Stimulated activated CD4-positive, alpha-beta T cell treated with anti-CD3 and anti-CD28 coated beads, Interleukin-12 subunit alpha, Interleukin-12 subunit beta, amount 100 ng/mL, for 24 hours (primary cell): ENCODE data around the gene EXOC3L4.
"Not testable (repeated sequence)": the region's sequence is repeated elsewhere in the genome, so short reads cannot be mapped to it uniquely, and the experiment has no call there.

Source experiments
- DNase-seq, 2 experiments: peaks; one replicate each; pipeline ENCODE4 v3.0.0-alpha.2; 2020; ENCODE audit warnings: low read depth in 2 of 2

Gene EXOC3L4

DNA sequence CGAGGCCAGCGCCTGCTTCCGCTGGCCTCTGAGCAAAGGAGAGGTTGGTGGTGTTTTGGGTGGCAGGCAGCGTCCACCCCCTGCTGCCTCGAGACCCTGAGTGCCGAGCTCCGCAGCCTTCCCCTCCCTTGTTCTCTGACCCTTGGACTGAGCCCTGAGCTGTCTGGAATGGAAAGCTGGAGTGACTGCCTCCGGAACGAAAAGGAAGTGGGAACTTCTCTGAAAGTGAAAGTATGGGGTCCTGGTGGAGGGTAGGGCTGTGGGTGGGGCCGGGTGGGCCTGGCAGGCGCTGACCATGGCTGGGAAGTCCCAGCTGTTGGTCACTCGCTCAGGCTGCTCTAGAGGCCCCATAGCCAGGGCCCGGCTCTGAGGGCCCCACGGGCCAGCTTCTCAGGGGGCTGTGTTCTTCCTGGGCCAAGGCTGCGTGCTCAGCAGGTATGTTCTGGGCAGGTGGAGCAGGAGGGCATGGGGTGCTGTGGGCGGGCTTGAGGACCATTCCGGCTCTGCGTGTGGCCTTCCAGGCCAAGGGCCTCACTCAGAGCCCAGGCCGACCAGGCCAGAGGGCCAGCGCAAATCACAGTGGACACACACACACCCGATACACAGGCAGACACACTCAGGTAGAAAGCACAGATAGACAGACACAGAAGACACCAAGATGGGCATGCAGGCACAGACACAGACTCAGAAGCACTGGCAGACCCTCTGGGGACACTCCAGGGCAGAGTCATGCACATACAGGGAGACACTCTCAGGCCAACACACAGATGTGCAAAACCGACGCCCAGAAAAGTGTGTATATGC is at the start of gene EXOC3L4:
Gene EXOC3L4, plus strand, starts transcription at position 320 of the 804 bp plus-strand sequence. CDS start 5,495 bp downstream, outside the sequence.
- no peak for DNase-seq

DNA sequence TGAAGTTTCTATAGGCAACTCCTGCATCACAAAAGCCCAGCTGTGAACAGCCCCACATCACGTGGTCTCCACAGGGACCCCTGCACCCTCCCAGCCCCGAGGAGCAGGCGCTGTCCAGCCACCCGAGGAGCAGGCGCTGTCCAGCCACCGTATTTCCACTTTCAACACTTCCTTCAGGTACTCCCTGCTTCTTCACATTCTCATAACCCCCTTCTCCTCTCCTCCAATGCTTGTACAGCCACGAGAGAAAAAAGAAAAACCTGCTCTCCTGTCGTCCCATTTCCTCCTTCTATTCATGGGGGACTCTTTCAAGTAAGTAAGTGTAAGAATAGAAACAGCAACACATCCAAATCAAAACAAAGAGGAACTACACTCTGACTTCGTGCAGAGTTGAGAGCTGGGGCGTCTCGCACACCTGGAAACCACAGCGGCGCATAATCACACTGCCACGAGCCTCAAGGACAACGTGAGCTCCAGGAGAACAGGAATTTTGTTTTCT is 49.1 kb upstream of the EXOC3L4 start:
- DNase-seq = no peak

- DNase-seq = not testable (repeated sequence)
These were observed 47.1 kb upstream of the EXOC3L4 start for GRCh38 chr14:103047453-103047852.

- DNase-seq = no peak
These were observed 43.6 kb upstream of the EXOC3L4 start for GRCh38 chr14:103050935-103051334.

- no peak for DNase-seq
These were observed 42.1 kb upstream of the EXOC3L4 start for GRCh38 chr14:103052407-103052806.

- DNase-seq = no peak
These were observed 38.8 kb upstream of the EXOC3L4 start for GRCh38 chr14:103055695-103056094.

DNA sequence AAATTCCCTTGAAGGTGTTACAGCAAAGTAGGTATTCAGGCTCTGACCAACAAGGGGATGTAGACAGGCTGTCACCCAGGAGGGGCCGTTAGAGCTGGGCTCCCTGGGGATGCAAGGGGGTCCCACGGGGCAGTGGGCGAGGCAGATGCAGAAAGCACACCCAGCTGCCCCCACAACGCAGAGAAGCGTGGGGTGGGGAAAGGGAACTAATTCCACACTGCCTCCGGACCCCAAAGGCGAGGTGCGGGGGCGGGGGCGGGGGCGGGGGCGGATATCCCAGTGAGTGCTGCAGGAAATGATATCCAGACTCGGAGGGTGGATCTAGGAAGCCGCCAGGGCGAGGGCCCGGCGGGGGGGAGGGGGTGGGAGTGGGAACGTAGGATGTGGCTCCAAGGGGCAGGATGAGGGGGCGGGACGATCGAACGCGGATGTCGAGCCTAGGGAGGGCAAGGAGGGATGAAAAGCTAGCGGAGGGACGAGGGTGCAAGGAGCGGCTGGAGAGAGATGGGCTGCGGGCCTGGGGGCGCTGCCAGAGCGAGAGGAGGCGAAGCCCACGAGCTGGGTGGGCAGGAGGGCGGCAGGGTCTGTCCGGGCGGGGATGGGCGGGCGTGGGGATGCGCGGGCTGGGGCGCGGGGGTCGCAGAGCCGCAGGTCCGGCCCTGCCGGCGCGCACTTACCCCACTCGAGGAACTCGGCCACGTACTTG is 38.0 kb upstream of the EXOC3L4 start:
- no peak for DNase-seq

- DNase-seq = no peak
These were observed 37.5 kb upstream of the EXOC3L4 start for GRCh38 chr14:103057028-103057371.

DNA sequence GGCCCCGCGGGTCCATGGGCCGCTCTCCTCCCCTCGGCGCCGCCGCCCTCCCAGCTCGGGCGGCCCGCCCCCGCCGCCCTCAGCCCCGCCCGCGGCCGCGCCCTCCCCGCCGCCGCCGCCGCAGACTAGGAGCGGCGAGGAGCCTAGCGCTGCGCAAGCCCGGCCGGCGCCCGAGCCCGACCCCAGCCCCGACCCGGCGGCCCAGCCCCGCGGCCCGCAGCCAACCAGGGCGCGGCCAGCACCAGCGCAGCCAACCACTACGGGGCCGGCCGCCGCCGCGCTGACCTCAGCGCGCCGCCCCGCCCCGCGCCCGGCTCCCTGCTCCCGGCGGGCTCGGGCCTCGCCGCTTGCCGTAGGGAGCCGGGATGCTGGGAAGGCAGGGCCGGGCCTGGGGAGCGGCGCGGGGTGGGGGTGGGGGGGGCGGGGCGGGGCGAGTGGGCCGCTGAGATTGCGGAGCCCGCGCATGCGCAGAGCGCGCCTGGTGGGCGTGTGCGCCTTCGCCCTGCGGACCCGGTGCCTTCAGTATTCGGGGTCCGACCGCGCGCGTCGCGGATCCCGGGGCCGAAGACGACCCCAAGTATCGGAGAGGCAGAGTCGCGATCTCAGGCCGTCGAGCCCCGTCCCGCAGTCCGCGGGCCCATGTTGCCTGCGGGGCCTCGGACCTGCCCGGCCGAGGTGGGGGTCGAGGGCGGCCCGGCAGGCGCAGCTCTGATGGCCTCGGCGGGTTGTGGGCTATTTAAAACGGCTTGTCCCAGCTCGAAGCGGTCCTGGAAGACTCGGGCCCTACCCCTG is 37.0 kb upstream of the EXOC3L4 start, which contains the start of gene CDC42BPB:
Gene CDC42BPB, minus strand, starts transcription at position 178 of the 792 bp plus-strand sequence. CDS start 376 bp downstream, outside the sequence.
- DNase-seq = peak; percentile 24 to 53

DNA sequence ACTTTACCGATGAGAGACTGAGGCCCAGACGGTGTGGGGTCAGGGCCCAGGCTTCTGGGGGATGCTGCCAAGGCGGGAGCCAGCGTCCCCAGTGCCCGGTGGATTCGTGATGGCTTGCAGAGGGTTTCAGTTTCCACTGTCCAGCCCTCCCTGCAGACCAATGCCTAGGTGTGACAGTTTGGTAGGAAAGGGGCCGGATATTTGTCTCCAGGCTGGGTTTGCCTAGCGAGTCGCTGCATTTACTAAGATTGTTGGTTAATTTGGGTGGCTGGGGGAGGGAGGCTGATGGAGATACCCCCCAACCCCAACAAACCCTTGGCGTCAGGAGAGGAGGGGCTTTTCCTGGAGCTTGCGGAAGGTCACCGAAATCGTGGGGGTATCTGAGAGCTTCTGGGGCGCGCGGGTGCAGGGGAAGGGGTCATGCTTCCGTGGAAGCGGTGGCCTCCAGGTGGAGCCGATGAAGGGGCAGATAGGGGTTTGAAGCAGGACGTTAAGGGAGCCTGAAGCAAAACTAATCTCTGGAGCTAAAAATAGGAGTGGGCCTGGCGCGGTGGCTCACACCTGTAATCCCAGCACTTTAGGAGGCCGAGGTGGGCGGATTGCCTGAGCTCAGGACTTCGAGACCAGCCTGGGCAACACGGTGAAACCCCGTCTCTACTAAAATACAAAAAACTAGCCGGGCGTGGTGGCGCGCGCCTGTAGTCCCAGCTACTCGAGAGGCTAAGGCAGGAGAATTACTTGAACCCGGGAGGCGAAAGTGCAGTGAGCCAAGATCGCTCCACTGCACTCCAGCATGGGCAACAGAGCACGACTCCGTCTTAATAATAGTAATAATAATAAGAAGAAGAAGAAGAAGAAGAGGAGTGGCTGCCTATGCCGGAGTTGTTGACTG is 36.1 kb upstream of the EXOC3L4 start:
- no peak for DNase-seq

DNA sequence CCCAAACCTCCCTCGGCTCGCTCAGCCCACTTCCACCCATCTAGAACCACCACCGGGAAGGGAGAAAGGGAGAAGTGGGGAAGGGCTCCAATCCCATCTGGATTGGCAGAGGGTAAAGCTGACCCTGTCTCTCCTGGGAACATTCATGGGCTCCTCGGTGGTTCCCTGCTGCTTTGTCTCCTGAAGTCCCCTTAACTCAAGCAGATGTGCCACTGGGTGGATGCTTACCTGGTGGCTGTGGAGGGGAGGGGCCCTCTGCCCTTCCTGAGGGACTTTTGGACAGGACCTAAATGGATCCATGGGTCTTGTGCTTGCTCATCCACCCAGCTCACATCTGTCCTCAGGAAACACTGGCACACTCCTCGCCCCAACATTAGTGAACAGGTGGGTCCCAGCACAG is 35.0 kb upstream of the EXOC3L4 start:
- no peak for DNase-seq

- no peak for DNase-seq
These were observed 33.0 kb upstream of the EXOC3L4 start for GRCh38 chr14:103061482-103061976.

DNA sequence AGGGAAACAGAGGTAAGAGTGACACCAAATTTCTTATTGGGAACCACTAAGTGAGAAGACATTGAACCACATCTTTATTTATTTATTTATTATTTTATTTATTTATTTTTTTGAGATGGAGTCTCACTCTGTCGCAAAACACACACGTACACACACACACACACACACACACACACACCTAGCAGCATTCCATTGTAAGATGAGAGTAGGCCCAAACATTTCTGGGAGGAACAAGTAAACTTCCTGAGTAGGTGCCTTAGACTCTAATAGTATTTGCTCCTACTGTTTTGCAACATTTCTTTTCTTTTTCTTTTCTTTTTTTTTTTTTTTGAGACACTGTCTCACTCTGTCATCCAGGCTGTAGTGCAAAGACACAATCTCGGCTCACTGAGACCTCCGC is 30.1 kb upstream of the EXOC3L4 start:
- DNase-seq = no peak

- no peak for DNase-seq
These were observed 29.5 kb upstream of the EXOC3L4 start for GRCh38 chr14:103064978-103065377.

DNA sequence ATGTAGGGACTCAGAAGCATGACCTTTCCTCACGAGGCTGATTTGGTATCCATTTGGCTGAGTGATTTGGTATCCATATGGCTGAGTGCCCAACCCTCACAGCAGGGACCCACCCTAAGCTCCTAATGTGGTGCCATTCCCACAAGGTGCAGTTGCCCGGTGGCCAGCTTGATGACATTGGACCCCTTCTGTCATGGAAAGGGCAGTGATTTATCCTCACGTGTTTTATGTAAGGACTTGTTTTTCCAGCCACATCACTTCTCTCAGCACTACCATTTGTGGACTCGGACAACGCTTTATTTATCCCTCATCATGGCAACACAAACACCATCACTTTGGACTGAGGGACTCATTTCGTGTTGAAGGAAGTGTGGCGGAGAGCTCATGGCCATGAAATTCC is 28.7 kb upstream of the EXOC3L4 start:
- DNase-seq = no peak

DNA sequence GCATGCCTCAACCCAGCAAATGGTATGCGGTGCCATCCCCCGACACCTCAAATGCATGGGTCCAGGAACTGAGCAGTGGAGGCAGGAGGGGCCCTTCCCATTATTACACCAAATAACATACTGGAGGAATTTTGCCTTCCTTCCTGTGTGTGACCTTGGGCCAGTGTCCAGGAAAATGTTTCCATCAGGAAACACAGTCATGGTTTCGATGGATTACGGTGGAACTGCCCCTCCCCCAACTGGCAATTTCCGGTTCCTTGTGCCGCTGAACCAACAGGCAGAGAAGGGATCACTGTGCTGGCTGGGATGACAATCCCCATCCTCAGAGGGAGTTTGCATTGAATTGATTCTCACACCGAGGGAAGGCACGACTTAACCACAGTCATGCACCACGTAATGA is 28.1 kb upstream of the EXOC3L4 start:
- no peak for DNase-seq

DNA sequence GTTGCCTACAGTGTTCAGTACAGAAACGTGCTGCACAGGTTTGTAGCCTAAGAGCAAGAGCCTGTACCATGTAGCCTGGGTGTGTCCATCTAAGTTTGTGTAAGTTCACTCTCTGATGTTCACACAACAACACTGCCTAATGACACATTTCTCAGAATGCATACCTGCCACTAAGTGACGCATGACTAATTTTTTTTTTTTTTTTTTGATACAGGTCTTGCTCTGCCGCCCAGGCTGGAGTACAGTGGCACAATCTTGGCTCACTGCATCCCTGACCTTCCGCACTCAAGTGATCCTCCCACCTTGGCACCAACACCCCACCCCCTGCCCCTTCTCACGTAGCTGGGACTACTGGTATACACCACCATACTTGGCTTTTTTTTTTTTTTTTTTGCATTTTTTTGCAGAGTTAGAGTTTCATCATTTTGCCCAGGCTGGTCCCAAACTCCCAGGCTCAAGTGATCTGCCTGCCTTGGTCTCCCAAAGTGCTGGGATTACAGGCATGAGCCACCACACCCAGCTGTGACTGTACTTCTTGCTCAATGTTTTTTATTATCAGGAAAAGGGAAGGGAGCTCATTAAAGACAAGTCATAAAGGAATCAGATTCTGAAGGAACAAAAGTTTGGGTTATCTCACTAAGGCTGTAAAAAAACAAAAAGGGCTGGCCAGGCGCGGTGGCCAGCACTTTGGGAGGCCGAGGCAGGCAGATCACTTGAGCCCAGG is 27.1 kb upstream of the EXOC3L4 start:
- no peak for DNase-seq

GRCh38 chr14:103068351-103069073 is 26.0 kb upstream of the EXOC3L4 start:
- DNase-seq = no peak

- no peak for DNase-seq
These were observed 24.2 kb upstream of the EXOC3L4 start for GRCh38 chr14:103070263-103070885.
